Left lung (tissue), 10 donors: ENCODE results near the gene UBE2Q1. TPM values are rescaled to one million over a fixed set of nuclear protein-coding genes. Genes with fewer than 3 reads are reported as not detected.

ENCODE experiments used
- ATAC-seq: fragments of 200-7000 bp; cut with Tn5 transposase; one replicate; pipeline ENCODE4 v1.9.1; 2020; ENCODE audit warnings: moderate library complexity
- DNase-seq, 4 donors: peaks; one replicate each; pipeline ENCODE4 v3.0.0-alpha.2; 2013 to 2020
- H3K27ac ChIP-seq, 2 donors: fragments of 200-600 bp; sonication (generic) in 1 of 2; one replicate each; pipeline versions ENCODE4 v1.5.0 to v1.8.0; 2020 to 2021
- H3K27me3 ChIP-seq, 2 donors: fragments of 200-600 bp; sonication (generic) in 1 of 2; one replicate each; pipeline versions ENCODE4 v1.5.0 to v1.8.0; 2020 to 2021
- H3K36me3 ChIP-seq, 2 donors: fragments of 200-600 bp; sonication (generic) in 1 of 2; one replicate each; pipeline versions ENCODE4 v1.5.0 to v1.8.0; 2020 to 2021
- H3K4me1 ChIP-seq, 2 donors: fragments of 200-600 bp; one replicate each; pipeline ENCODE4 v1.8.0; 2021
- H3K4me3 ChIP-seq, 2 donors: fragments of 200-600 bp; sonication (generic) in 1 of 2; one replicate each; pipeline versions ENCODE4 v1.5.0 to v1.8.0; 2020 to 2021; ENCODE audit warnings: mild to moderate bottlenecking in 1 of 2
- H3K9me3 ChIP-seq, 2 donors: fragments of 200-600 bp; sonication (generic) in 1 of 2; one replicate each; pipeline versions ENCODE4 v1.5.0 to v1.8.0; 2020 to 2021
- CTCF ChIP-seq, 2 donors: fragments of 200-600 bp; sonication (generic) in 1 of 2; IDR thresholded peaks; one replicate each; pipeline versions ENCODE4 v1.5.0 to v1.8.0; 2021; ENCODE audit warnings: antibody characterized with exemption in 2 of 2
- intact Hi-C, 2 donors: fragments of 100-400 bp; cut with DNase I; formaldehyde crosslinking; loops; one replicate each; pipeline versions ENCODE4 v1.11.2 to v1.14.2; 2022
- polyA plus RNA-seq, 6 donors: library from polyadenylated mRNA; unstranded; fragments of 120-200 nt; gene quantifications; one replicate each; pipeline ENCODE4 v1.2.1, GENCODE V29; 2013; ENCODE audit not compliant: insufficient read length in 6 of 6
- total RNA-seq, 2 donors: library from RNA; stranded (reverse); fragmentation: NEBNext Ultra II Directional; extraction: Animal tissue kit (Norgen Biotek cat#: 25700); gene quantifications; one replicate each; pipeline ENCODE4 v1.2.1, GENCODE V29; 2021
- donor health status: DM: no; HTN: yes; CAD: no.
- donor health status: DM: no; HTN: no; CAD: no.

Gene UBE2Q1
- total and polyA plus RNA-seq, 8 donors = 87.0 to 104 (median 100) TPM

GRCh38 chr1:154559466-154560044, 1.1 kb upstream of the UBE2Q1 start:
- Histone ChIP-seq H3K4me1 (peaks cover 5 to 29% of the 10 kb centered on the region in 2 donors), H3K36me3 (peaks cover 0 to 13% of the 10 kb centered on the region in 2 donors), H3K27me3 (no peaks in the 10 kb centered on the region), H3K27ac (peak overlapping the region; percentile 88 to 93), H3K4me3 (peak overlapping the region; percentile 41 to 92), H3K9me3 (no peaks in the 10 kb centered on the region)
- ATAC-seq (peak; percentile 86), DNase-seq (peak; percentile 83 to 92 (median 88))
- TF ChIP-seq CTCF (IDR thresholded peaks at IDR 0.05) = peak; percentile 95 to 96
- intact Hi-C loops = loop anchor here in 1 of 2 donors (10.0 kb wide), 1 partner anchor 315 kb away; the partner anchor contains the start of gene KCNN3

GRCh38 chr1:154558720-154559465, 431 bp upstream of the UBE2Q1 start:
- peak overlapping the region; percentile 88 to 93 for H3K27ac ChIP-seq
- DNase-seq (peak; percentile 98 to 100 (median 100)), ATAC-seq (peak; percentile 94)
- H3K4me3 ChIP-seq = peak overlapping the region; percentile 41 to 92
- H3K36me3 ChIP-seq = peaks cover 0 to 20% of the 10 kb centered on the region in 2 donors
- no peak for TF ChIP-seq CTCF (IDR thresholded peaks at IDR 0.05)
- H3K9me3 ChIP-seq = no peaks in the 10 kb centered on the region
- intact Hi-C loops = no loop called here
- no peaks in the 10 kb centered on the region for H3K27me3 ChIP-seq
- H3K4me1 ChIP-seq = peaks cover 5 to 29% of the 10 kb centered on the region in 2 donors

DNA sequence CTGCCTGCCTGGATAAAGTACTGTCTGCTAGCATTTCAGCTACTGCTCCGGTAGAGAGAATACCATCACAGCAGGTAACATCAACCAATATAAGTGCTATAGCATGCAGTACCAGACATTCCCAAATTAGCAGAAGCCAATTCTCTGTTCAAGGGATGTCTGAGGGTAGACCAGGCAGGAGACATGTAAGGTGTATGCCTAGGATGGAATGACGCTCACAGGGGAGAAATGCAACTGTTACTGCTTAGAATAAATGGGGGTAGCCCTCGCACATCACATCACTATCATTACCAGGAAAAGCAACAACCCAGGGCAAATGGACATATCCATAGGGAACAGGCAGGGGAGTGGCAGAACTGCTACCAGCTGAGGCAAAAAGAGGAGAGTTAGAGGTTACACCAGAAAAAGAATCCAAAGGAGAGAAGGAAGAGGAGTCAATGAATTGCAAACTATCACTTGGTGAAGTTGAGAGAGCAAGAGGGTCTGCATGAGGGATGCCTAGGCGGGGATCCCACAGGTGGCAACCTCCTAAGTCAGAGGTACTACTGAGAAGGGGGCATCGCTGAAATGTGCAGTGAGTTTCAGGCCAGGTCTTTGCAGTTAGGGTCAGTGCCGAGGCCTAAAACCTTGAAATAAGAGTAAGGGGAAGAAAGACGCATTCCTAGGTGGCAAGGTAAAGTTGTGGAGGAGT, 1.1 kb downstream of the UBE2Q1 start:
- intact Hi-C loops = no loop called here
- Histone ChIP-seq H3K27ac (peak overlapping the region; percentile 88 to 93), H3K36me3 (peaks cover 5 to 35% of the 10 kb centered on the region in 2 donors), H3K27me3 (no peaks in the 10 kb centered on the region), H3K9me3 (no peaks in the 10 kb centered on the region), H3K4me3 (peak overlapping the region; percentile 92), H3K4me1 (peaks cover 5 to 29% of the 10 kb centered on the region in 2 donors)
- no peak for ATAC-seq
- TF ChIP-seq CTCF (IDR thresholded peaks at IDR 0.05) = no peak
- DNase-seq = no peak

- TF ChIP-seq CTCF (IDR thresholded peaks at IDR 0.05) = no peak
- Histone ChIP-seq H3K4me3 (peak overlapping the region; percentile 92), H3K9me3 (no peaks in the 10 kb centered on the region), H3K27ac (peak overlapping the region in 1 of 2 donors; percentile 26), H3K27me3 (no peaks in the 10 kb centered on the region), H3K4me1 (peaks cover 5 to 29% of the 10 kb centered on the region in 2 donors), H3K36me3 (peaks cover 5 to 45% of the 10 kb centered on the region in 2 donors)
- ATAC-seq = no peak
- intact Hi-C loops = no loop called here
- no peak for DNase-seq
Observed at GRCh38 chr1:154556422-154556821, 2.0 kb downstream of the UBE2Q1 start.
